Ovary (tissue), 3 donors: Measurements from ENCODE around the gene RAB3GAP1.

Experiments used
- CTCF ChIP-seq, 3 donors: fragments of 450-650 bp in 2 of 3; fragments of 200-600 bp in 1 of 3; IDR thresholded peaks; one replicate each; pipeline versions ENCODE4 v1.5.1 to v1.8.0; 2016 to 2022; ENCODE audit warnings: antibody characterized with exemption in 3 of 3, mild to moderate bottlenecking in 1 of 3
- POLR2A ChIP-seq: fragments of 450-650 bp; IDR thresholded peaks from one replicate; pipeline ENCODE4 v1.6.1; 2017; ENCODE audit warnings: antibody characterized with exemption, mild to moderate bottlenecking, moderate library complexity
- donor health status: DM: no; HTN: no; CAD: no.

GRCh38 chr2:135152361-135152760, 100.3 kb downstream of the RAB3GAP1 start:
- TF ChIP-seq CTCF (IDR thresholded peaks at IDR 0.05) (no peak), POLR2A (no peak)
